HG02571 (cell line): ENCODE results near the gene OTUD4.

ENCODE experiments used
- ATAC-seq: cut with Tn5 transposase; IDR thresholded peaks from one replicate; pipeline ENCODE4 v1.9.1; 2021; ENCODE audit warnings: mild to moderate bottlenecking, moderate library complexity; ENCODE audit not compliant: unreplicated experiment

Gene OTUD4

DNA sequence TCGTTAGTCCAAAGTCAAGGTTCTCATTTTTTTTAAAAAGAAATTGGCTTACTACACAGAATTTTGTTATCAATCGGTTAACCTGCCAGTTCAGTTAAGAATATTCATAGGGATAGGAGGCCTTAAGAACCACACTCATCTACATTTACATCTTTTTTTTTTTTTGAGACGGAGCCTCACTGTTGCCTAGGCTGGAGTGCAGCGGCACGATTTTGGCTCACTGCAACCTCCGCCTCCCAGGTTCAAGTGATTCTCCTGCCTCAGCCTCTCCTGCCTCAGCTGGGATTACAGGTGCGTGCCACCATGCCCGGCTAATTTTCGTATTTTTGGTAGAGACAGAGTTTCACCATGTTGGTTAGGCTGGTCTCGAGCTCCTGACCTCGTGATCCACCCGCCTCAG, 48.5 kb downstream of the OTUD4 start:
- no peak for ATAC-seq

DNA sequence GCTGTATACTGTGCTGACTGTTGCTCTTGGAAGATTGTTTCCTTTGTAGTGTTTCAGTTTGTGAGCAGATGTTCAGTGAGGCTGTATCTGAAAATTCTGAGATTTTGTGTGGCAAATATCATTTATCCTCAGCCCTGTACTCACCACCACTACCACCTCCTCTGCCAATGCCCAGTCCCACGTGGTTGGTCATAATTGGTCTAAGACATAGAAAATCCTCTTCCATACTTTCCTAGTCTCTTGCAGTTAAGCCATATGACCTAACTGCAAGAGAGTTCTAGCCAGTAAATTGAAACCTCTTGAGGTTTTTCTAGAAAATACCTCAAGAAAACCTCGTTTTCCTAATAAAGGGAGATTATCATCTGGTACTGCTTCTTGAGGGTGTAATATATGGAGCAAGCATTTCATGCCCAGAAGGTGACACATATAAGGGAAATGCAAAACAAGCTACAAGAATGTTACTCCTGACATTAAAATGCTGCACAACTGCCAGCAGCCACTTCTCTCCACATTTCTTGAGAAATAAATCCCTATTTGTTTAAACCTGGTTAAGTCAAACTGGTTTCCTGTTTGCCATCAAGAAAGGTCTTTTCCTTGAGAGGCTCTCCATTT, 49.5 kb downstream of the OTUD4 start:
- no peak for ATAC-seq

DNA sequence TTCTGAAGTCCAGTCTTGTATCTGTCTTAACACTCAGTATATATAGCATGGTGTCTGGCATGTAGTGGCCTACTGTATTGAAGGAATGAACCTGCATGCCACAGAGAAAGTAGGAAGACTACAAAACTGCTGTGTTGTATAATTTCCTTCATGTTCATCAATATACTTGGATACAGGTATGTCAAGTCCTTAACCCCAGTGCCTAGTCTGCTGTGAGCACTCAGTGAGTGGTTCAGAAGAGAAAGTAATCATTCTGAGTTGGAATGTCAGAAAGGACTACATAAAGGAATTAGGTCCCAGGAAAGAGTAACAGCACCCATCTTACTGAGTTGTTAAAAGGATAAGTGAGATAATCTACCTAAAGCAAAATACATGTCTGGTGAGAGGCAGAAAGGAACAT, 50.3 kb downstream of the OTUD4 start:
- no peak for ATAC-seq

DNA sequence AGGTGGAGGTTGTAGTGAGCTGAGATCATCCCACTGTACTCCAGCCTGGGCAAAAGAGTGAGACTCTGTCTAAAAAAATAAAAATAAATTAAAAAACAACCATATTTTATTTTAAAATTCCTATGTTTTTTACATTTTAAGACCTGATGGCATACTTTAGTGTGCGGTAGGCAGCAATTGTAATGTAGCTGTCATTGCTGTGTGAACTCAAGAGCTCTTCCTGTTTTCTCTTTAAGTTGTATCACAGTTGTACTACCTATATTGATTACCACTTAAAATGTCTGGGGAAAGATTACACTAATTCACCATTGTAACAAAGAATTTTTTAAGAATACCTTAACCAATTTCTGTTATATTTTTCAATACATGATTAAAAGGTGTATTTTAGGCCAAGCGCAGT, 55.0 kb downstream of the OTUD4 start:
- ATAC-seq: no peak

DNA sequence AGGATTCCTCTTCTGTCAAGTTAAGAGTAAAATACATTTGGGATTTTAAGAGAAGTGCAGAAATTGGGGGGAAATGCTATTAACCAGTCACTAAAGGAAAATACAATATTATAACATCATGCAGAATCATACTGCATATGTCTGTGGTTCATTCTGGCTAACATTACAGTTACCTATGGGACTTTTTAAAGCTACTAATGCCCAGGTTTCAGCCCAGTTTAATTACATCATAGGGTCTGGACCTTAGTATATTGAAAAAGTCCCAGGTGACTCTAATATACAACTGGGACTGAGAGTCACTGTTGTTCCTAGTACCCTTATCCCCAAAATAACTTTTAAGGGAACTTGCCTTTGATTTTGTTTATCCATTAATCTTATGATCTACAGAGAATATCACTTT, 72.3 kb downstream of the OTUD4 start:
- ATAC-seq: no peak

DNA sequence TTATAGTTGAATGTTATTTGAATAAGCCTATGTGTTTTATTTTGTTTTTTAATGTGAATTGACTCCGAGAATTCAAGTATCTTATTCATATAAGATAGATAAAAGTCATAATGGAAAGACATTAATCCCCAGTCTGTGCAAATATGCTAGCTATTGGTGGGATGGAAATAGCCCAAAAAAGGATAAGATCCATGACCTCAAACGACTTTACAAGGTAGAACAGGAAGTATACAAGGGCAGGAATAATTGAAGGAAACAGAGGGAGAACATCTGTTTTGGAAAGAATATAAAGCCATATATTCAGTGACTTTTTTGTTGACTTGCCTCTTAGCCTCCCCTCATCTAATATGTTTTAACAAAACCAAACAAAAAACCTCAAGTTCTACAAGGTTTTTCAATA, 73.3 kb downstream of the OTUD4 start:
- ATAC-seq: no peak

DNA sequence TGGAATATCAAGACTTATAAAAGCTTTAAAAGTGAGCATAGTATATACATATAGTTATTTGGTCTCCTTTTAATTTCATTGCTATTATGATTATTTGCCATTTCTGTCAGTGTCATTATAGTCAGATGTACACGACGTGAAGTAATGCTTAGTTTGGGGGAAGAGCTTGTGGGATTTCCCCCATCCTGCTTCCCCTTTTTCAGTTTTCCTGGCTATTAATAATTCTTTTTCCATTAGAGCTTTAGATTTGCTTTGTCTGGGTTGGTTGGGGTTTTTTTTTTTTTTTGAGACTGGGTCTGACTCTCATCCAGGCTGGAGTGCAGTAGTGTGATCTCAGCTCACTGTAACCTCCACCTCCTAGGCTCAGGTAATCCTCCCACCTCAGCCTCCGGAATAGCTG, 76.9 kb downstream of the OTUD4 start:
- ATAC-seq: no peak

DNA sequence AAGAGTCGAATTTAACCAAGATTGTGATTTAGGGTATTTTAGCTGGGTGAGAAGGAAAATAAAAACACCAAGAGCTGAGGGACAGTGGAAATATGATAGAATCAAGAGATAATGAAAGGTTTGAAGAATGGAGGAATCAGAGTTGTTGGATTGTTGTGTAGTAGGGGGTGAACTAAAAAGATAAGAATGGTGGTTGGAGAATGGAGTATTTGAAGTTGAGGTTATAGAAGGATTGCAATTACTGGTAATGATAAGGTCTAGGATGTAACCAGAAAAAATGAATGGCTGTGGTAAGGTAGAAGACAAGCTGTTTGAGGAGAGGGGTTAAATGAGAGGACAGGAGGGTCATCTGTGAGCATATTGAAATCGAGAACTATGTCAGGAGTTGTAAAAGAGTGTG, 77.8 kb downstream of the OTUD4 start:
- ATAC-seq: no peak

DNA sequence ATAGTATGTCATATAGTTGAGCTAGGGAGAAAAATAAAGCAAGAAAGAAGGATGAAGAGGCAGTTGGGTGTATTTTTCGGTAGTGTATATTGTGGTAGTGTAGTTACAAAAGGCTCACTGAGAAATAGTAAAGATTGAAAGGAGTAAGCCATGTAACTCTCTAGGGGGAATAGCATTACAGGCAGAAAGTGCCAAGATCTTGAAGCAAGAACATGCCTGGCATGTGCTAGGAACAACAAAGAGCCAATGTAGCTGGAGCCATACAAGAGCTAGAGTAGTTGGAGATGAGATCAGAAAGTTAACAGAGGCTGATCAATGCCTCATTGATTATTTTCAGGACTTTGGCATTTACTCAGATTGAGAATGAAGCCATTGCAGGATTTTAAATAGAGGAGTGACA, 79.3 kb downstream of the OTUD4 start:
- no peak for ATAC-seq

DNA sequence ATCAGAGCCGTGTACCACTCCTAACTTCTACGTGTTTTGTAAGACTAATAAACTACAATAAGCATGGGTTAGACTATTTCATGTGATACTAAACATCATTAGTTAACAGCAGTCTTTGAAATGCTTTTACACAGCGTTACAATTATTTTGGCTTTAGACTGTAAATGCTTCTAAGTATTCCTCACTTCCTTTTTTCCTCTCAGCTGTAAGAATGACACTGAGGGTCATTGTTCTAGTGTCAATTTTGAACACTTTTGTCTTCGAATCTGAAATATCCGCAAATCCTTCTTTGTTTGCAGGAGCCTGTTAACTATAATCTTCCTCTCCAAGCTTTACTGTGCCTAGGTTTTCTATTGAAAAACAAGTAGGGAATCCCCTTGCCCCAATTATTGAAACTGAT, 80.7 kb downstream of the OTUD4 start:
- no peak for ATAC-seq

DNA sequence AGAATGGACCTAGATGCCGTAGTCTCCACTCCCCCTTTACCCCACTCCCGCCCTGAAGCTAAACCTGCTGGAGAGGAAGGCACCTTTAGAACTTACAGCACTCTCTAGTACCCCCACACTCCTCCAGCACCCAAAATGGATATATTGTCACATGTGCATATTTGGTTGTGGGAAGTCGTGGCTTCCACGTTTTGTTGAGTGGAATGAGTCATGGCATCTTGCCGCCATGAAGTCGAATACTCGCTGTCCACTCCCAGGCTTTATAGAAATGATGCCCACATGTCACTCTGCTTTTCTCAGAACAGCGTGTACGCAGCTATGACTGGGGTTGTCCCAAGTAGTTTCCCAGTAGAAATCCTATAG, 81.7 kb downstream of the OTUD4 start:
- ATAC-seq: peak; percentile 19

DNA sequence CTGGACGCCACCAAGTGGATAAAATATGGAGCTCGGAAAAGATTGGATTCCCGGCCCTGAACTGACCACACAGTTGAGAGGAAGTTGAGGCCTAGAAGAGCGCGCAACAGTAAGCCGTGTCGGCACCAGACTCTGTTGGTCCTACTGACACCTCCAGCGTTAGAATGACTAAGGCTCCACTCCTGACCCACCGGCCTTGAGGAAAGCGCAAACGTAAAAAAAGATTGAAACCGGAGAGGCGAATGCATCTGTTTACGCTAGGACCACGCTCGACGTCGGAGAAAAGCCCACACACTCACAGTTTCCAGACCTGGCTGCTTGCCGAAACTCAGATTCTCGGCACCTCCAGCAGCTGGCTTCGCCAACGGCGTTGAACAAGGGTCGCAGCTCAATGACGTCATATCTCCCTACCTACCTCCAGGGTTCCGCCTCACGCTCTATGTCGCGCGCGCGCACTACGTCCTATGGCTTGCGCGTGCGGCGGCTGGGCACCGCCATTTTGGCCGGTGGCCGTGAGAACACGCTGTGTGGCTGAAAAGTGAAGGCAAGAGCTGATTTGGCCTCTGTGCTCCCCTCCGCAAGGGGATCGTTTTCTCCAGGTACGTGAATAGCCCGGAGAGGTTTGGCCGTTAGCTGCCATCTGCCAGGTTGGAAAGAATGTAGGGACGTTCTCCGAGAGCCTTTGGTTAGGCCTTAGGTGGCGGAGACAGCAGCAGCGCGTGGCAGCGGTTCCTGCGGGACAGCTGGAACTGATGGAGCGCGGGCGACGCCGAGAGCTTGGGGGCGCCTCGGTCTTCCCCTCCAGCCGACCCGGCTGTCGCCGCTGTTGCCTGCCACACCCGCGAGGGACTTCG, 82.3 kb downstream of the OTUD4 start, which contains the start of the genes ABCE1 and ANAPC10:
TSS of gene ABCE1 (plus strand) at position 491 of the 854 bp plus-strand sequence. CDS start 6,102 bp downstream, outside the sequence.
TSS of gene ANAPC10 (minus strand) at position 376 of the 854 bp plus-strand sequence. CDS start 2,097 bp downstream, outside the sequence.
- ATAC-seq: peak; percentile 80

DNA sequence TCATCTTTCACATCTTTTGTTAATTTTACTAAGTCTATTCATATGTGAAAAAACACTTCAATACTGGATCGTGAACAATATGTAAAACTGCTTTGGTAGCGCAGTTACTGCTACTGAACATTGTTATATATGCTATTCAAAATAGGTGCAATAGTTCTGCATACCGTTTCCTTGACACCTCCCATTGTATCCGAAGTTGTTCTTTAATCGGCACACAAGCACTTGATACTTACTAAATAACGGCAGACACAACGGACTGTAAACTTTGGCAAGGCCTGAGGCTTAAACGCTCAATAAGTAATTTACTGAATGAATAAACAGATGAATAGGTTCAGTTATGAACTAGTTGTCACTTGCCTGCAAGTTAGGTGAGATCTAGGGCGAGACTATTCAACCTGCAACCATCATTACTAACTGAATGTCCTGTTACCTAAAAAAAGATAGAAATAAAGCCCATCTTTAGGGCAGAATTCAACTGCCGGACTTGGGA, 83.0 kb downstream of the OTUD4 start:
- ATAC-seq: peak; percentile 6

DNA sequence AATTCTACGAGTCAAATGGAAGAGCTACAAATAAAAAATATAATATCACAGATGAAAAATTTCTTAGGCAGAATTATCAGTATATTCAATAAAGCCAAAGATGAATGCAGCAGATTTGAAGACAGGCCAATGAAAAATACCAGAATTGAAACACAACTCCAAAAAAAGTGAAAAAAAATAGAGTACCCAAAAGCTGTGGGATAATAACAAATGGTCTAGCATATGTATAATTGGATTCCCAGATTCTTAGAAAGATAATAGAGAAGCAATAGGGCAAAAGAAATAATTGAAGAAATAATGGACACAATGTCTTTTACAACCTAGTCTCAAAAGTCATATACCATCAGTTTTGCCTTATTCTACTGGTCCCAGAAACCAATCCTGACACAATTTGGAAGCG, 86.8 kb downstream of the OTUD4 start:
- ATAC-seq: no peak

DNA sequence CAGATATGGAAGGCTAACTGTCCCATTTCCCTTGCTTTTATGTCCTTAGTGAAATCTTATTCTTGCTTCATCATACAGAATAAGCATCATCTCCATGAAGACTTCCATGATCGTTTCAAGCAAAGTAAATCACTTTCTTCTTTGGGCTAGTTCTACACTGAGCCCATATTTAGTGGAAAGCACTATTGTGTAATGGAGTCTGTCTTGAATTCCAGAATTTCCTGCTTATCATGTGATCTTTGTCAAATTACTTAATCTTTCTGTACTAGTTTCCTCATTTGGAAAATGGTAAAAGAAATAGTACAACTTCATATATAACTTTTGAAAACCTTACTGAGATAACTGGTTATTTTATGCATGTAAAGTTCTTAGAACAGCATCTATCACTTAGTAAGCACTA, 90.0 kb downstream of the OTUD4 start:
- no peak for ATAC-seq

DNA sequence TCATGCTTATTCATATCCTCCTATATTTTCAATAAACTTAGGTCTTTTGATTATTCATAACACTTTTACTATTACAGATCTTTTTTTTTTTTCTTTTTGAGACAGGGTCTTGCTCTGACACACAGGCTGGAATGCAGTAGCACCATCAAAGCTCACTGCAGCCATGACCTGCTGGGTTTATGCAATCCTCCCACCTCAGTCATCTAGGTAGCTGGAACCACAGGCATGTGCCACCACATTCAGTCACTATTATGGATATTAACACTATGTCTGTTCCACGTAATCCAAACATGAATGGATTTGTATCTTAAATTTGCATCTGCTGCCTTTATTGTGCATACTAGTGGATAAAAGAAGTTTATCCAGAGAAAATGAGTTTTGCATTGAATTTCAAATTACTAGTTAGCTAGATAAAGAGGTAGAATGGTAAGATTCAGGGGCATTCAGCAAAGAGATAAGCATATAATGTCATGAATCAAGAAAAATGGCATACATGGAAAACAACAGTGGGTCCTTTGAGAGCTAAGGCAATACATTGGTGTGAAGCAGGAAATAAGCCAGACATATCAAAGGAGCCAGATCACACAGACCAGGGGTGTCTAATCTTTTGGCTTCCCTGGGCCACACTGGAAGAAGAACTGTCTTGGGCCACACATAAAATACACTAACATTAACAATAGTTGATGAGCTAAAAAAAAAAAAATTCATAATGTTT, 96.3 kb downstream of the OTUD4 start:
- no peak for ATAC-seq
